SK-N-SH (cell line): Measurements from ENCODE around the gene MYL12A. TPM values are rescaled to one million over a fixed set of nuclear protein-coding genes. Genes with fewer than 3 reads are reported as not detected.

Experiments used
- CTCF ChIA-PET: fragments of 300-600, 350-600 bp; formaldehyde crosslinking; extraction: SDS; loops from one replicate; lab custom pipeline; 2021; lab: Yijun Ruan, JAX
- POLR2A ChIA-PET: fragments of 350-600 bp; sonication (Branson Sonifier 250); formaldehyde crosslinking; extraction: SDS; loops from one replicate; lab custom pipeline; 2020; ENCODE audit warnings: antibody characterized with exemption, inconsistent platforms; lab: Yijun Ruan, JAX
- DNase-seq: peaks from one replicate; pipeline ENCODE4 v3.0.0; 2012
- H2AFZ ChIP-seq: fragments of 200-600 bp; sonication (generic); 2 replicates; pipeline ENCODE4 v1.8.1; 2016; ENCODE audit warnings: antibody characterized with exemption, mild to moderate bottlenecking, low read depth
- H3F3A ChIP-seq: fragments of 200-600 bp; sonication (generic); replicated peaks from 2 replicates; pipeline ENCODE3; 2016; ENCODE audit warnings: antibody characterized with exemption, mild to moderate bottlenecking; ENCODE audit not compliant: insufficient read depth
- H3K27ac ChIP-seq, 2 experiments: fragments of 200-500 bp in 1 of 2; fragments of 200-600 bp in 1 of 2; sonication (Bioruptor generic) in 1 of 2; sonication (generic), shearing (Covaris generic) in 1 of 2; 2 replicates each; pipeline versions ENCODE4 v1.5.1 to v1.6.1; 2014 to 2016; ENCODE audit warnings: low read depth in 2 of 2, inconsistent platforms in 1 of 2, low read length in 1 of 2, mild to moderate bottlenecking in 1 of 2, mixed read lengths in 1 of 2
- H3K27me3 ChIP-seq: fragments of 200-600 bp; sonication (generic), shearing (Covaris generic); 2 replicates; pipeline ENCODE4 v1.6.1; 2016; ENCODE audit warnings: mixed run types; ENCODE audit not compliant: insufficient read depth
- H3K36me3 ChIP-seq, 2 experiments: fragments of 200-500 bp in 1 of 2; fragments of 200-600 bp in 1 of 2; sonication (Bioruptor generic) in 1 of 2; sonication (generic) in 1 of 2; replicated peaks in 1 of 2; 2 replicates each; pipeline versions ENCODE3 to v1.5.1; 2014 to 2016; ENCODE audit warnings: low read length in 1 of 2, mild to moderate bottlenecking in 1 of 2; ENCODE audit not compliant: insufficient read depth in 2 of 2, control insufficient read depth in 1 of 2
- H3K4me1 ChIP-seq, 2 experiments: fragments of 200-500 bp in 1 of 2; fragments of 200-600 bp in 1 of 2; sonication (Bioruptor generic) in 1 of 2; sonication (generic), shearing (Covaris generic) in 1 of 2; 2 replicates each; pipeline versions ENCODE4 v1.5.1 to v1.6.1; 2014 to 2016; ENCODE audit warnings: low read depth in 1 of 2, low read length in 1 of 2, mixed run types in 1 of 2; ENCODE audit not compliant: insufficient read depth in 2 of 2, control insufficient read depth in 1 of 2
- H3K4me2 ChIP-seq: fragments of 200-600 bp; sonication (generic), shearing (Covaris generic); 2 replicates; pipeline ENCODE4 v1.6.1; 2017; ENCODE audit warnings: mixed run types
- H3K4me3 ChIP-seq, 2 experiments: fragments of 200-500 bp in 1 of 2; fragments of 200-600 bp in 1 of 2; sonication (Bioruptor generic) in 1 of 2; sonication (generic), shearing (Covaris generic) in 1 of 2; 2 replicates each; pipeline versions ENCODE4 v1.5.1 to v1.8.1; 2014 to 2016; ENCODE audit warnings: low read depth in 2 of 2, inconsistent platforms in 1 of 2, low read length in 1 of 2, mild to moderate bottlenecking in 1 of 2, mixed read lengths in 1 of 2, moderate library complexity in 1 of 2
- H3K79me2 ChIP-seq: fragments of 200-600 bp; sonication (generic); 2 replicates; pipeline ENCODE4 v1.8.1; 2017; ENCODE audit warnings: mild to moderate bottlenecking; ENCODE audit not compliant: insufficient read depth
- H3K9ac ChIP-seq: fragments of 200-600 bp; sonication (generic); 2 replicates; pipeline ENCODE4 v1.6.1; 2017; ENCODE audit warnings: mixed run types
- H3K9me2 ChIP-seq: fragments of 200-600 bp; sonication (generic); 2 replicates; pipeline ENCODE4 v1.6.1; 2017; ENCODE audit warnings: mixed run types
- H3K9me3 ChIP-seq: fragments of 200-600 bp; sonication (generic); 2 replicates; pipeline ENCODE4 v1.6.1; 2017; ENCODE audit warnings: mixed run types, mild to moderate bottlenecking, moderate library complexity
- H4K20me1 ChIP-seq: fragments of 200-600 bp; sonication (generic); 2 replicates; pipeline ENCODE4 v1.6.1; 2017; ENCODE audit warnings: mild to moderate bottlenecking, mixed run types; ENCODE audit not compliant: insufficient read depth
- EZH2phosphoT487 ChIP-seq: fragments of 200-600 bp; sonication (generic); IDR thresholded peaks from 2 replicates; pipeline ENCODE4 v1.6.1; 2017; ENCODE audit warnings: low read depth, mixed run types, mild to moderate bottlenecking, antibody characterized with exemption, moderate library complexity, borderline replicate concordance
- FOSL2 ChIP-seq: IDR thresholded peaks from 2 replicates; pipeline ENCODE4 v1.4.0; 2012; ENCODE audit warnings: low read depth, mild to moderate bottlenecking, moderate library complexity, borderline replicate concordance
- FOXJ3 ChIP-seq: sonication (generic); formaldehyde crosslinking; IDR thresholded peaks from 2 replicates; pipeline ENCODE4 v1.5.1; 2020; ENCODE audit warnings: mild to moderate bottlenecking, missing genetic modification reagents
- FOXM1 ChIP-seq: IDR thresholded peaks from 2 replicates; pipeline ENCODE4 v1.4.0; 2012; ENCODE audit warnings: low read depth, mild to moderate bottlenecking
- JUND ChIP-seq: IDR thresholded peaks from 2 replicates; pipeline ENCODE4 v1.4.0; 2012
- MEF2A ChIP-seq: IDR thresholded peaks from 2 replicates; pipeline ENCODE4 v1.4.0; 2012; ENCODE audit warnings: low read depth, borderline replicate concordance
- NRF1 ChIP-seq: IDR thresholded peaks from 2 replicates; pipeline ENCODE4 v1.6.1; 2012; ENCODE audit warnings: low read depth, mild to moderate bottlenecking, low read length
- POLR2AphosphoS5 ChIP-seq: IDR thresholded peaks from 2 replicates; pipeline ENCODE4 v1.6.1; 2012; ENCODE audit warnings: low read depth, low read length
- RCOR1 ChIP-seq: fragments of 150-350 bp; IDR thresholded peaks from 2 replicates; pipeline ENCODE4 v1.6.1; 2017; ENCODE audit warnings: antibody characterized with exemption, low read length
- SIN3A ChIP-seq: IDR thresholded peaks from 2 replicates; pipeline ENCODE4 v1.6.1; 2012; ENCODE audit warnings: low read depth, mild to moderate bottlenecking, low read length, moderate library complexity, borderline replicate concordance
- SMC3 ChIP-seq: IDR thresholded peaks from 2 replicates; pipeline ENCODE4 v1.6.1; 2012; ENCODE audit warnings: low read depth, low read length, improper control_type of control experiment
- WGBS: methylation state at CpG from one replicate; pipeline ENCODE4 v1.1.6; 2017; ENCODE audit warnings: low lambda C conversion rate; 5-methylcytosine and 5-hydroxymethylcytosine counted together
- polyA plus RNA-seq, 3 experiments: library from polyadenylated mRNA; depleted of rRNA; stranded (reverse); fragments of >200 nt; gene quantifications; 2 replicates each; pipeline ENCODE4 v1.2.3, GENCODE V29; 2012
- TF ChIP-seq, protein P1 (sequence below): fragments of 150-350 bp; IDR thresholded peaks from 2 replicates; pipeline ENCODE4 v1.6.1; 2016; ENCODE audit warnings: mild to moderate bottlenecking, low read depth, low read length
- TF ChIP-seq, protein P2 (sequence below): IDR thresholded peaks from 2 replicates; pipeline ENCODE4 v1.4.0; 2012; ENCODE audit warnings: low read depth
- TF ChIP-seq, protein P3 (sequence below): IDR thresholded peaks from 2 replicates; pipeline ENCODE4 v1.4.0; 2012; ENCODE audit warnings: low read depth, borderline replicate concordance

The MYL12A gene
- polyA plus RNA-seq, 1 of the 3 experiments (the other 2 are of a cell fraction), result 448 TPM

DNA sequence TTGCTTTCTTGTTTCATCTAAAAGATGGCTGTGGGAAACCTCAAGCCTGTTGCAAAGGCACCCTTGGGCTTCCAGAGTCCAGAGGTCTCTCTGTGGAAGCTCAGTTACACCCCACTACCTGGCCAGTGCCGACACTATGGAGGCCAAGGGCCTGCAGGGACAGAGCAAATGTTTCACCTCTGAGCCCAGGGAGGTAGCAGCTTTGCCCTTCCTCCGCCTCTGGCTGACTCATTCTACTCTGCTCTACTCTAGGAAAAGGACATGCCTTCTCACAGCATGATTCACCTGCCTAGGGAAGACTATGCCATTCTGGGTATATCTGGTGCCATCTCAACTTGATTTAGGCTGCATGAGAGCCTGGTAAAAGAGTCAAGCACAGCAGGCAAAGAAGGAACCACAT, 40.0 kb upstream of the MYL12A start:
- CTCF ChIA-PET, result no interaction called here
- 31% methylated on average over 2 of the region's 2 CpGs for WGBS
- H3K9ac ChIP-seq, result no peak overlapping the region
- H3K27me3 ChIP-seq, result no peaks in the 10 kb centered on the region
- no peak overlapping the region for H3K4me2 ChIP-seq
- peaks cover 17% of the 10 kb centered on the region for H3K9me3 ChIP-seq
- H3K9me2 ChIP-seq, result no peaks in the 10 kb centered on the region
- no peak for DNase-seq
- TF ChIP-seq FOXM1 (no peak), FOSL2 (peak; percentile 18; the same call in 1 of the 2 replicates)
- peaks cover 0 to 7% of the 10 kb centered on the region in 2 experiments; a peak in 3 of 4 replicates for H3K4me1 ChIP-seq
- no peak overlapping the region for H3K27ac ChIP-seq
- no peaks in the 10 kb centered on the region for H3K79me2 ChIP-seq
- H3F3A ChIP-seq, result no peaks in the 10 kb centered on the region
- no peak overlapping the region for H2AFZ ChIP-seq
- peaks cover 0 to 2% of the 10 kb centered on the region in 2 experiments for H3K36me3 ChIP-seq
- H3K4me3 ChIP-seq, result no peak overlapping the region
- no peaks in the 10 kb centered on the region for H4K20me1 ChIP-seq
- POLR2A ChIA-PET, result no interaction called here

DNA sequence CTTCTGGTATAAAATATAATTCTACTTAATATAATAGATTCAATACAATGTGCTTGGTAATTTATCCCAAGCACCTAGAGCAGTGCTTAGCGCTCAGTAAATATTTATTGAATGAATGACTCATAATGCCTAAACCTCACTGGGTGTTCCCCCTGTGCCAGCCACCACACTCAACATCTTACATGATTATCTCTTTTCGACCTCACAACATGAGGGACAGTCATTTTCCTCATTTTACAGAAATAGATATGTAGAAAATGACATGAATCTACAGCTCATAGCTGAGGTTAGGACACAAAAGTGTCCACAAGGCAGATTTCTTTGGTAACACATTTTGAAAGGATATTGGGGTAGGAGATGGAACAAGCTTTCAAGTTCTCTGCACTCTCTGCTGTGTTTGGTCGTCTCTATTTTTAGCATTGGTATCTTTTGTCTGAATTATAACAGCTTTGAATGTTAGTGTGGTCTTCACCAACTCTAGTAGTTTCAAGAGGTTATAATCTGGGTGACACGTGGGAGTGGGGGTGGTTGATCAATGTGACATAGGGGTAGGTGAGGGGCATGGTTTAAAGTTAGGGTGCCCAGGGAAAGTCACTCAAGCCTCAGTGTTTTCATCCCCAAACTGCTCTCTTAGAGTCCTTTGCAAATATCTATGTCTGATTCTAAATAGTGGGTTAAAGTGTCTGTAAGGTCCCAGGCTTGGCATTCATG, 37.6 kb upstream of the MYL12A start:
- Histone ChIP-seq H3K4me2 (no peak overlapping the region), H3K4me1 (peaks cover 7% of the 10 kb centered on the region in 2 experiments; a peak in 3 of 4 replicates), H3K9me2 (no peaks in the 10 kb centered on the region), H3K4me3 (no peak overlapping the region), H3K27me3 (no peaks in the 10 kb centered on the region), H2AFZ (no peak overlapping the region), H3K9me3 (0 out of 2 replicates have a peak, but pooled peaks cover 3% of the 10 kb centered on the region), H3K27ac (no peak overlapping the region), H3K36me3 (no peaks in the 10 kb centered on the region), H3F3A (no peaks in the 10 kb centered on the region), H4K20me1 (no peaks in the 10 kb centered on the region), H3K79me2 (no peaks in the 10 kb centered on the region), H3K9ac (no peak overlapping the region)
- ChIA-PET CTCF (interaction anchor here (1.1 kb wide), 1 partner anchor 12 kb away, joined by 3 read pairs; no protein-coding TSS in a partner anchor), POLR2A (no interaction called here)
- no peak for DNase-seq
- 53% methylated on average over 4 of the region's 4 CpGs for WGBS
- TF ChIP-seq, protein P1, sequence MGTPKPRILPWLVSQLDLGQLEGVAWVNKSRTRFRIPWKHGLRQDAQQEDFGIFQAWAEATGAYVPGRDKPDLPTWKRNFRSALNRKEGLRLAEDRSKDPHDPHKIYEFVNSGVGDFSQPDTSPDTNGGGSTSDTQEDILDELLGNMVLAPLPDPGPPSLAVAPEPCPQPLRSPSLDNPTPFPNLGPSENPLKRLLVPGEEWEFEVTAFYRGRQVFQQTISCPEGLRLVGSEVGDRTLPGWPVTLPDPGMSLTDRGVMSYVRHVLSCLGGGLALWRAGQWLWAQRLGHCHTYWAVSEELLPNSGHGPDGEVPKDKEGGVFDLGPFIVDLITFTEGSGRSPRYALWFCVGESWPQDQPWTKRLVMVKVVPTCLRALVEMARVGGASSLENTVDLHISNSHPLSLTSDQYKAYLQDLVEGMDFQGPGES, result no peak
- TF ChIP-seq, protein P2, sequence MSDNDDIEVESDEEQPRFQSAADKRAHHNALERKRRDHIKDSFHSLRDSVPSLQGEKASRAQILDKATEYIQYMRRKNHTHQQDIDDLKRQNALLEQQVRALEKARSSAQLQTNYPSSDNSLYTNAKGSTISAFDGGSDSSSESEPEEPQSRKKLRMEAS, result no peak
- TF ChIP-seq SIN3A, result no peak
- TF ChIP-seq FOXM1, result no peak
- no peak for TF ChIP-seq SMC3
- no peak for TF ChIP-seq EZH2phosphoT487
- TF ChIP-seq, protein P3, sequence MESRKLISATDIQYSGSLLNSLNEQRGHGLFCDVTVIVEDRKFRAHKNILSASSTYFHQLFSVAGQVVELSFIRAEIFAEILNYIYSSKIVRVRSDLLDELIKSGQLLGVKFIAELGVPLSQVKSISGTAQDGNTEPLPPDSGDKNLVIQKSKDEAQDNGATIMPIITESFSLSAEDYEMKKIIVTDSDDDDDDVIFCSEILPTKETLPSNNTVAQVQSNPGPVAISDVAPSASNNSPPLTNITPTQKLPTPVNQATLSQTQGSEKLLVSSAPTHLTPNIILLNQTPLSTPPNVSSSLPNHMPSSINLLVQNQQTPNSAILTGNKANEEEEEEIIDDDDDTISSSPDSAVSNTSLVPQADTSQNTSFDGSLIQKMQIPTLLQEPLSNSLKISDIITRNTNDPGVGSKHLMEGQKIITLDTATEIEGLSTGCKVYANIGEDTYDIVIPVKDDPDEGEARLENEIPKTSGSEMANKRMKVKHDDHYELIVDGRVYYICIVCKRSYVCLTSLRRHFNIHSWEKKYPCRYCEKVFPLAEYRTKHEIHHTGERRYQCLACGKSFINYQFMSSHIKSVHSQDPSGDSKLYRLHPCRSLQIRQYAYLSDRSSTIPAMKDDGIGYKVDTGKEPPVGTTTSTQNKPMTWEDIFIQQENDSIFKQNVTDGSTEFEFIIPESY, result no peak
- no peak for TF ChIP-seq POLR2AphosphoS5
- TF ChIP-seq MEF2A, result no peak
- TF ChIP-seq FOXJ3 (CRISPR knock-in tag), result no peak
- no peak for TF ChIP-seq RCOR1
- TF ChIP-seq JUND, result no peak
- no peak for TF ChIP-seq NRF1
